H1 (cell line): Measurements from ENCODE around the gene NFIA. TPM values are rescaled to one million over a fixed set of nuclear protein-coding genes. Genes with fewer than 3 reads are reported as not detected.

Experiments
- CTCF ChIA-PET: fragments of 300-600 bp; sonication (Branson Sonifier 250); formaldehyde crosslinking; loops from one replicate; lab custom pipeline; 2021; ENCODE audit not compliant: partially characterized antibody; lab: Charles Lee
- POLR2A ChIA-PET: fragments of 300-600 bp; sonication (Branson Sonifier 250); formaldehyde crosslinking; loops from one replicate; lab custom pipeline; 2021; ENCODE audit warnings: inconsistent platforms; ENCODE audit not compliant: partially characterized antibody; lab: Charles Lee
- DNase-seq, 2 experiments: peaks; one replicate each; pipeline versions ENCODE4 v3.0.0 to v3.0.0-alpha.2; 2010 to 2022; ENCODE audit warnings: low spot score in 2 of 2, low read depth in 1 of 2, mixed read lengths in 1 of 2
- FAIRE-seq: peaks from 2 replicates; lab custom pipeline; 2011; peaks lifted over from hg19 to GRCh38; lab: Jason Lieb, UNC
- H2AFZ ChIP-seq: 2 replicates; pipeline ENCODE4 v1.8.1; 2012; ENCODE audit warnings: low read length, inconsistent platforms
- H2AK5ac ChIP-seq: 2 replicates; pipeline ENCODE4 v1.6.1; 2013; ENCODE audit warnings: low read depth, low read length
- H2BK120ac ChIP-seq: replicated peaks from 2 replicates; pipeline ENCODE3; 2013; ENCODE audit warnings: low read depth, low read length, inconsistent platforms
- H2BK12ac ChIP-seq: 2 replicates; pipeline ENCODE4 v1.6.1; 2013; ENCODE audit warnings: low read depth, low read length
- H2BK15ac ChIP-seq: 2 replicates; pipeline ENCODE4 v1.6.1; 2013; ENCODE audit warnings: low read length
- H2BK20ac ChIP-seq: 2 replicates; pipeline ENCODE4 v1.6.1; 2013; ENCODE audit warnings: low read length
- H2BK5ac ChIP-seq: 2 replicates; pipeline ENCODE4 v1.6.1; 2013; ENCODE audit warnings: low read depth, low read length
- H3K14ac ChIP-seq: 2 replicates; pipeline ENCODE4 v1.6.1; 2013; ENCODE audit warnings: inconsistent platforms; ENCODE audit not compliant: insufficient read length
- H3K18ac ChIP-seq: 2 replicates; pipeline ENCODE4 v1.6.1; 2013; ENCODE audit warnings: low read length; ENCODE audit errors: extremely low read depth
- H3K23ac ChIP-seq: 2 replicates; pipeline ENCODE4 v1.6.1; 2013; ENCODE audit warnings: inconsistent platforms; ENCODE audit not compliant: insufficient read length
- H3K23me2 ChIP-seq: 2 replicates; pipeline ENCODE4 v1.6.1; 2013; ENCODE audit warnings: low read depth, low read length
- H3K27ac ChIP-seq: 2 replicates; pipeline ENCODE4 v1.6.1; 2011; ENCODE audit warnings: low read depth, low read length, inconsistent platforms
- H3K27me3 ChIP-seq, 4 experiments: replicated peaks in 1 of 4; 1 replicate in 1 of 4; 2 replicates in 3 of 4; pipeline versions ENCODE4 v1.6.1 to v1.8.1; 2011 to 2013; ENCODE audit warnings: low read length in 3 of 4, mild to moderate bottlenecking in 3 of 4, inconsistent platforms in 2 of 4, mixed read lengths in 2 of 4, moderate library complexity in 1 of 4; ENCODE audit not compliant: control insufficient read depth in 3 of 4, insufficient read depth in 3 of 4; ENCODE audit errors: extremely low read depth in 1 of 4
- H3K36me3 ChIP-seq, 4 experiments: 2 replicates each; pipeline versions ENCODE4 v1.6.1 to v1.8.1; 2011 to 2013; ENCODE audit warnings: mild to moderate bottlenecking in 4 of 4, low read length in 3 of 4, moderate library complexity in 2 of 4, control low read depth in 1 of 4, inconsistent platforms in 1 of 4; ENCODE audit not compliant: insufficient read depth in 4 of 4, control insufficient read depth in 2 of 4
- H3K4ac ChIP-seq: replicated peaks from 2 replicates; pipeline ENCODE3; 2013; ENCODE audit warnings: low read length, low read depth, mixed read lengths, inconsistent platforms; ENCODE audit not compliant: insufficient read length
- H3K4me1 ChIP-seq, 4 experiments: replicated peaks in 1 of 4; 1 replicate in 1 of 4; 2 replicates in 3 of 4; pipeline versions ENCODE4 v1.6.1 to v1.8.1; 2011 to 2013; ENCODE audit warnings: low read length in 3 of 4, inconsistent platforms in 2 of 4, mixed read lengths in 1 of 4; ENCODE audit not compliant: insufficient read depth in 4 of 4, control insufficient read depth in 3 of 4
- H3K4me2 ChIP-seq, 2 experiments: 2 replicates each; pipeline versions ENCODE4 v1.6.1 to v1.8.1; 2011 to 2013; ENCODE audit warnings: low read depth in 2 of 2, low read length in 2 of 2, control low read depth in 1 of 2, inconsistent platforms in 1 of 2, mild to moderate bottlenecking in 1 of 2; ENCODE audit not compliant: insufficient read depth in 1 of 2
- H3K4me3 ChIP-seq, 4 experiments: fragments of 200-600, 300-600 bp in 1 of 4; sonication (generic), shearing (Covaris generic), sonication (Bioruptor Twin) in 1 of 4; 2 replicates each; pipeline versions ENCODE4 v1.5.1 to v1.8.1; 2011 to 2016; ENCODE audit warnings: low read length in 4 of 4, low read depth in 3 of 4, control low read depth in 2 of 4, inconsistent platforms in 2 of 4, mild to moderate bottlenecking in 2 of 4, mixed read lengths in 1 of 4, moderate library complexity in 1 of 4; ENCODE audit not compliant: insufficient read depth in 2 of 4; ENCODE audit errors: extremely low read depth in 1 of 4
- H3K56ac ChIP-seq: replicated peaks from 2 replicates; pipeline ENCODE3; 2013; ENCODE audit warnings: low read depth, mild to moderate bottlenecking, mixed read lengths, low read length, inconsistent platforms; ENCODE audit not compliant: insufficient read length
- H3K79me1 ChIP-seq: 2 replicates; pipeline ENCODE4 v1.6.1; 2013; ENCODE audit warnings: low read depth, low read length, control low read depth
- H3K79me2 ChIP-seq, 2 experiments: 2 replicates each; pipeline versions ENCODE4 v1.6.1 to v1.8.1; 2012 to 2013; ENCODE audit warnings: low read length in 2 of 2, mild to moderate bottlenecking in 2 of 2, inconsistent platforms in 1 of 2; ENCODE audit not compliant: insufficient read depth in 2 of 2, control insufficient read depth in 1 of 2
- H3K9ac ChIP-seq, 4 experiments: replicated peaks in 1 of 4; 1 replicate in 1 of 4; 2 replicates in 3 of 4; pipeline versions ENCODE4 v1.6.1 to v1.8.1; 2011 to 2013; ENCODE audit warnings: low read depth in 3 of 4, low read length in 3 of 4, control low read depth in 2 of 4, mild to moderate bottlenecking in 2 of 4, moderate library complexity in 2 of 4, inconsistent platforms in 1 of 4; ENCODE audit errors: extremely low read depth in 1 of 4
- H3K9me3 ChIP-seq, 2 experiments: 2 replicates each; pipeline versions ENCODE4 v1.6.1 to v1.8.1; 2012 to 2013; ENCODE audit warnings: mild to moderate bottlenecking in 2 of 2, moderate library complexity in 2 of 2, control low read depth in 1 of 2, inconsistent platforms in 1 of 2, low read depth in 1 of 2, low read length in 1 of 2, mixed read lengths in 1 of 2; ENCODE audit not compliant: insufficient read depth in 2 of 2
- H4K20me1 ChIP-seq, 2 experiments: replicated peaks in 1 of 2; 2 replicates each; pipeline versions ENCODE3 to v1.8.1; 2011 to 2013; ENCODE audit warnings: inconsistent platforms in 2 of 2, low read length in 2 of 2, mild to moderate bottlenecking in 1 of 2; ENCODE audit not compliant: insufficient read depth in 2 of 2, control insufficient read depth in 1 of 2
- H4K5ac ChIP-seq: 2 replicates; pipeline ENCODE4 v1.6.1; 2013; ENCODE audit warnings: low read length, low read depth, mixed read lengths, inconsistent platforms; ENCODE audit not compliant: insufficient read length
- H4K8ac ChIP-seq: 2 replicates; pipeline ENCODE4 v1.8.0; 2013; ENCODE audit warnings: mild to moderate bottlenecking, moderate library complexity, low read length, inconsistent platforms; ENCODE audit not compliant: insufficient read depth; ENCODE audit errors: extremely low read depth
- H4K91ac ChIP-seq: replicated peaks from 2 replicates; pipeline ENCODE3; 2013; ENCODE audit warnings: low read length, mixed read lengths, inconsistent platforms; ENCODE audit not compliant: insufficient read length
- CHD2 ChIP-seq: IDR thresholded peaks from 2 replicates; pipeline ENCODE4 v1.6.1; 2012; ENCODE audit warnings: low read length, improper control_type of control experiment
- KDM1A ChIP-seq: fragments of 200-600, 300-600 bp; sonication (generic); IDR thresholded peaks from 2 replicates; pipeline ENCODE4 v1.7.1; 2016; ENCODE audit warnings: mild to moderate bottlenecking, low read length, borderline replicate concordance
- SUZ12 ChIP-seq: fragments of 200-600 bp; sonication (generic); IDR thresholded peaks from 2 replicates; pipeline ENCODE4 v1.6.1; 2012; ENCODE audit warnings: mild to moderate bottlenecking, inconsistent platforms, low read length, moderate library complexity, mixed read lengths
- TAF1 ChIP-seq: IDR thresholded peaks from 2 replicates; pipeline ENCODE4 v1.6.1; 2011; ENCODE audit warnings: mild to moderate bottlenecking, low read depth, low read length
- WGBS, 2 experiments: shearing (Covaris generic) in 1 of 2; methylation state at CpG; one replicate each; pipeline versions ENCODE4 v1.1.6 to v1.1.7; 2013 to 2015; ENCODE audit warnings: low lambda C conversion rate in 2 of 2, mixed read lengths in 2 of 2, inconsistent platforms in 1 of 2, low coverage in 1 of 2, missing lambda C conversion rate in 1 of 2; ENCODE audit not compliant: insufficient replicate concordance in 2 of 2, insufficient coverage in 1 of 2, insufficient read length in 1 of 2; ENCODE audit errors: extremely low coverage in 1 of 2, missing lambda C conversion rate in 1 of 2; 5-methylcytosine and 5-hydroxymethylcytosine counted together
- polyA plus RNA-seq, 7 experiments: library from polyadenylated mRNA; depleted of rRNA in 3 of 7; stranded (reverse) in 5 of 7; unstranded in 2 of 7; fragments of >200 nt in 5 of 7; fragments of 200-250 nt in 2 of 7; gene quantifications; 1 replicate in 5 of 7; 2 replicates in 1 of 7; 4 replicates in 1 of 7; pipeline versions ENCODE4 v1.2.1 to v1.2.3, GENCODE V29; 2011 to 2013; ENCODE audit warnings: missing spikeins in 2 of 7, mixed read lengths in 2 of 7
- total RNA-seq: library from RNA; stranded (reverse); fragmentation: NEBNext Ultra II Directional; extraction: Animal tissue kit (Norgen Biotek cat#: 25700); gene quantifications from 2 replicates; pipeline ENCODE4 v1.2.1, GENCODE V29; 2021

NFIA gene
- total and polyA plus RNA-seq, 2 of the 8 experiments (the other 6 are each of a cell fraction or from before 2014, with no cell fraction given): 1.8 to 2.3 TPM

- CTCF ChIA-PET: interaction anchor here (2.5 kb wide), 1 partner anchor 19 kb away, joined by 6 read pairs; no protein-coding TSS in a partner anchor
- no peak for TF ChIP-seq CHD2
- TF ChIP-seq KDM1A: no peak
- TF ChIP-seq SUZ12: no peak
- TF ChIP-seq TAF1: no peak
These were observed 76.2 kb downstream of the NFIA start for GRCh38 chr1:61158591-61158990.

More at GRCh38 chr1:61158591-61158990, 76.2 kb downstream of the NFIA start:
- H2BK120ac ChIP-seq: no peak overlapping the region
- no peaks in the 10 kb centered on the region for H3K23me2 ChIP-seq
- H3K14ac ChIP-seq: no peak overlapping the region
- no peak overlapping the region for H3K9ac ChIP-seq
- H3K9me3 ChIP-seq: no peaks in the 10 kb centered on the region
- 86% methylated on average over 3 of the region's 3 CpGs; no CpG with 5 or more reads in 1 of the 2 experiments for WGBS, 2 experiments
- POLR2A ChIA-PET: no interaction called here
- no peak overlapping the region for H2BK12ac ChIP-seq
- H4K8ac ChIP-seq: no peak overlapping the region
- no peak for FAIRE-seq
- H4K91ac ChIP-seq: no peak overlapping the region
- H3K79me2 ChIP-seq: no peaks in the 10 kb centered on the region
- H3K4me3 ChIP-seq: no peak overlapping the region
- no peak overlapping the region for H3K56ac ChIP-seq
- no peaks in the 10 kb centered on the region for H4K20me1 ChIP-seq
- H3K18ac ChIP-seq: no peak overlapping the region
- H3K79me1 ChIP-seq: no peaks in the 10 kb centered on the region
- H3K27ac ChIP-seq: no peak overlapping the region
- peaks cover 0 to 2% (median 0%) of the 10 kb centered on the region in 4 experiments; a peak in 2 of 7 replicates for H3K4me1 ChIP-seq
- H3K4ac ChIP-seq: no peak overlapping the region
- H2BK15ac ChIP-seq: no peak overlapping the region
- H3K36me3 ChIP-seq: no peaks in the 10 kb centered on the region
- no peaks in the 10 kb centered on the region for H3K27me3 ChIP-seq
- H2AK5ac ChIP-seq: no peak overlapping the region
- no peak overlapping the region for H2BK5ac ChIP-seq
- no peak for DNase-seq
- no peak overlapping the region for H4K5ac ChIP-seq
- H2BK20ac ChIP-seq: no peak overlapping the region
- no peak overlapping the region for H3K4me2 ChIP-seq
- H3K23ac ChIP-seq: no peak overlapping the region
- H2AFZ ChIP-seq: no peak overlapping the region
